Left forelimb (tissue), 1 donor: ENCODE measurements around the gene CHD9.
A peak's percentile ranks its signal among the peaks of the same experiment; 100 is the strongest.
"Not testable (repeated sequence)": the region's sequence is repeated elsewhere in the genome, so short reads cannot be mapped to it uniquely, and the experiment has no call there.

Experiments used
- DNase-seq: peaks from one replicate; pipeline ENCODE4 v3.0.0-alpha.2; 2018; ENCODE audit warnings: low spot score

The CHD9 gene, protein sequence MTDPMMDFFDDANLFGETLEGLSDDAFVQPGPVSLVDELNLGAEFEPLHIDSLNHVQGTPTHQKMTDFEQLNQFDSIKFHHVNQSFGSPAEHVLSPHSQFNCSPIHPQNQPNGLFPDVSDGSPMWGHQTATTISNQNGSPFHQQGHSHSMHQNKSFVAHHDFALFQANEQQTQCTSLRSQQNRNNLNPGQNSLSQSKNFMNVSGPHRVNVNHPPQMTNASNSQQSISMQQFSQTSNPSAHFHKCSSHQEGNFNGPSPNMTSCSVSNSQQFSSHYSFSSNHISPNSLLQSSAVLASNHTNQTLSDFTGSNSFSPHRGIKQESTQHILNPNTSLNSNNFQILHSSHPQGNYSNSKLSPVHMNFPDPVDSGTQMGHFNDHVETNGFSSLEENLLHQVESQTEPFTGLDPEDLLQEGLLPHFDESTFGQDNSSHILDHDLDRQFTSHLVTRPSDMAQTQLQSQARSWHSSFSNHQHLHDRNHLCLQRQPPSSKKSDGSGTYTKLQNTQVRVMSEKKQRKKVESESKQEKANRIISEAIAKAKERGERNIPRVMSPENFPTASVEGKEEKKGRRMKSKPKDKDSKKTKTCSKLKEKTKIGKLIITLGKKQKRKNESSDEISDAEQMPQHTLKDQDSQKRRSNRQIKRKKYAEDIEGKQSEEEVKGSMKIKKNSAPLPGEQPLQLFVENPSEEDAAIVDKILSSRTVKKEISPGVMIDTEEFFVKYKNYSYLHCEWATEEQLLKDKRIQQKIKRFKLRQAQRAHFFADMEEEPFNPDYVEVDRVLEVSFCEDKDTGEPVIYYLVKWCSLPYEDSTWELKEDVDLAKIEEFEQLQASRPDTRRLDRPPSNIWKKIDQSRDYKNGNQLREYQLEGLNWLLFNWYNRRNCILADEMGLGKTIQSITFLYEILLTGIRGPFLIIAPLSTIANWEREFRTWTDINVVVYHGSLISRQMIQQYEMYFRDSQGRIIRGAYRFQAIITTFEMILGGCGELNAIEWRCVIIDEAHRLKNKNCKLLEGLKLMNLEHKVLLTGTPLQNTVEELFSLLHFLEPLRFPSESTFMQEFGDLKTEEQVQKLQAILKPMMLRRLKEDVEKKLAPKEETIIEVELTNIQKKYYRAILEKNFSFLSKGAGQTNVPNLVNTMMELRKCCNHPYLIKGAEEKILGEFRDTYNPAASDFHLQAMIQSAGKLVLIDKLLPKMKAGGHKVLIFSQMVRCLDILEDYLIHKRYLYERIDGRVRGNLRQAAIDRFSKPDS (N-terminal part only)

DNA sequence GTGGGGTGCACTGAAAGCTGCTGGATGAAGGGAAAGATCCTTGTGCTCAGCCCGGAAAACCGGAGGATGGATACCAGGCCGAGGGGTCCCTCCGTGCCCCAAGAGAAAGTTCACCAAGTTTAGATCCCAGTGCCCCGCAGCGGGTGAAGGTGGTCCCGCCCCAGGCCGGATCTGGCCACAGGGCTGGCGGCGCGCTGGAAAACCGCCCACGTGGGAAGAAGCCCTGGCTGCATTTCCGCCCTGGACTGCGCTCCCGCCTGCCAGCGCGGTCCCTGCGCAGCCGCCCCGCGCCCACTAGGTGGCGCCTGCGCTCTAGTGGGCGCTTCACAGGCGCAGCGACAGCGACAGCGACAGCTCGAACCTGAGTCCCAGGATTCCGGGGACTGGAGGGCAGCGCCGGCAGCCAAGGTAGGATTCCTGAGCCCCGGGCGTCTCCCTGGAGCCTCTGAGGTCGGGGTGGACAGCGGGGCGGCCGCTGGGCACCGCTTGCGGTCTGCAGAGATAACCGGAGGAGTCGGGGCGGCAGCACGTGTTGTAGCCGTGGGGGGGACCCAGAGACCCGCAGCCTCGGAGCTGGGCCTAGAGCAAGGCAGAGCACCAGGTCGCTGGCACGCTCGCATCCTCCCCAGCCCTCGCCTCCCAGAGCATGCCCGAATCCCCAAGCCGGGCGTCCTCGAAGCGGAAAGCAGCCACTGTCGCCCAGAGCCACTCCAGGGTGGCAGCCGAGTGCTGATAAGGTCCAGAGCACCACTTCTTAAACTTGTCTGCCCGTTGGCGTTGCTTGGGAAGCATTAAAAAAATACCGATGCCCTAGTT, at the start of gene CHD9:
CHD9 (plus strand) TSS at position 322 of the 816 bp plus-strand sequence. CDS start 101,099 bp downstream, outside the sequence.
- peak; percentile 92 for DNase-seq

GRCh38 chr16:53007095-53007494, 47.7 kb upstream of the CHD9 start:
- no peak for DNase-seq

GRCh38 chr16:53014287-53014686, 40.5 kb upstream of the CHD9 start:
- DNase-seq = no peak

DNA sequence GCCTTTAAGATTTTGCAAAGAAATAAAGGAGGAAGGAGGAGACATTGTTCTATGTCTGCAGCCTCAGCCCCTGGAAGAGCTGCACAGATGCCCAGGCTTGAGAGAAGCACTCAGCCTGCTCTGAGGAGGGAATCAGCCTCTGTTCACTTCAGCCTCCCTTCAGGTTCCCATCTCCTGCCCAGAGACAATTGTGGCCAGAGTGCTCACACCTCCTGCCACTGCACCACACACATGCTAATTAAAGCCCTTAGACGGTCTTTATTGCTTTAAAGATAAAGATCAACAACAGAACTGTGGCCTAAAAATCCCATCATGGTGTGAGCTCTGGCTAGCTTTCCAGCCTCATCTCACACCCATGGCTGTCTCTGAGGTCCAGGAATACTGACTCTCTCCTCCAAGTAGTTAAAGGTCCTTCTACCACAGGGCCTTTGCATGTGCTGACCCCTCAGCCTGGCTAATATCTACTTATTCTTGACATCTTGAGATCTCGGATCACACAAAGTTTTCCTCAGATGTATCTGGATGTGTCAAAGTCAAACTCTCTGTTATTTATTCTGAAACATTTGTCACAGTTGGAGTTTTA, 35.9 kb upstream of the CHD9 start:
- DNase-seq = no peak

GRCh38 chr16:53022374-53022773, 32.4 kb upstream of the CHD9 start:
- DNase-seq = peak; percentile 70

GRCh38 chr16:53024045-53024444, 30.7 kb upstream of the CHD9 start:
- DNase-seq = no peak

GRCh38 chr16:53029971-53030370, 24.8 kb upstream of the CHD9 start:
- no peak for DNase-seq

- DNase-seq = no peak
Observed at GRCh38 chr16:53031323-53031942, 23.4 kb upstream of the CHD9 start.

DNA sequence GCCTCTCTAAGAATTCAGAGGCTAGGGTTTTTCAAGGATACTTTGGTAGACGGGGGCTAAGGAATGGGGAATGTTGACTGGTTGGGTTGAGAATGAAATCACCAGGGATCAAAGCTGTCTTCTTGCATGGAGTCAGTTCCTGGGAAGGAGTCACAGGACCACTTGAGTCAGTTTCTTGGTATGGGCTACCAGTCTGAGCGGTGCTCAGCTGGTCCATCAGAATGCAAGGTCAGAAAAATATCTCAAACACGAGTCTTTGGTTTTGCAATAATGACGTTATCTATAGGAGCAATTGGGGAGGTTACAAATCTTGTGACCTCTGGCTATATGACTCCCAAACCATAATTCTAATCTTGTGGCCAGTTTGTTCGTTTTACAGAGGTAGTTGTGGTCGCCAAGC, 20.5 kb upstream of the CHD9 start:
- no peak for DNase-seq

DNA sequence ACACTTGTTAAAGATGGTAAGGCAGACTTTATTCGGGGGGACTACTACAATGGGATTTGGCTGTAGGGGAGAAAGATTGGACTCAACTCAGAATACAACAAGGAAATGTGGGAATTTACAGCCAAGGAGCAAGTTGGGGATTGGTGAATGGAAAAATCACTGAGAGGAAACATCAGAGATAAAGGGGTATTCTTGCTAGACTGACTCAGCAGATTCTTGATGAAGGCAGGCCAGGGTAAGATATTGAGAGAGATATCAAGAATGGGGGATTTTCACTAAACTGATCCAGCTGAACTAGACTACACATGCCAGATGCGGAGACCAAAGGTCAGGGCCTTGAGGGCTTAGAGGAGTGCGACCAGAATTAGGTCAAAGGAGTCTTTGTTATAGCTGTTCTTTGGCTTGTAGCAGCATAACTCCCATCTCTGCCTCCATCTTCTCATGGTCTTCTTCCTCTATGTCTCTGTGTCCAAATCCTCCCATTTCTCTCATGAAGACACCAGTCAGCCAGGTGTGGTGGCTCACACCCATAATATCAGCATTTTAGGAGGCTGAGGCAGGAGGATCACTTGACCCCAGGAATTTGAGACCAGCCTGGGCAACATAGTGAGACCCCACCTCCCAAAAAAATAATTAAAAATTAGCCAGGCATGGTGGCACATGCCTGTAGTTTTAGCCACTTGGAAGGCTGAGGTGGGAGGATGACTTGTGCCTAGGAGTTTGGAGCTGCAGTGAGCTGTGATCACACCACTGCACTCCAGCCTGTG, 19.4 kb upstream of the CHD9 start:
- no peak for DNase-seq

- no peak for DNase-seq
Observed at GRCh38 chr16:53036066-53036465, 18.7 kb upstream of the CHD9 start.

DNA sequence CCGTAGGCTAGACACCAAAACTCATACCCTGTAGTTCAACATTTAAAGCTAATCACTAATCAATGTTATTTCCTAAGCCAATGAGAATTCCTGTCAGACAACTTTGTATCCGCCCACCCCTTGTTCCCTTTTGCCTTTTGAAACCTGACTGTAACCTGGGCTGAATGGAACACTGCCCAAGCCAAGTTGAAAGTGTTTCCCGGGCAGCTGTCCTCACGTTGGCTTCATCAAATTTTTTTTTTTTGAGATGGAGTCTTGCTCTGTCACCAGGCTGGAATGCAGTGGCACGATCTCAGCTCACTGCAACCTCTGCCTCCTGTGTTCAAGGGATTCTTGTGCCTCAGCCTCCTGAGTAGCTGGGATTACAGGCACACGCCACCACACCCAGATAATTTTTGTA, 18.1 kb upstream of the CHD9 start:
- DNase-seq = not testable (repeated sequence)

- DNase-seq = no peak
Observed at GRCh38 chr16:53040788-53041187, 14.0 kb upstream of the CHD9 start.

GRCh38 chr16:53041320-53042051, 13.3 kb upstream of the CHD9 start:
- peak; percentile 94 for DNase-seq

DNA sequence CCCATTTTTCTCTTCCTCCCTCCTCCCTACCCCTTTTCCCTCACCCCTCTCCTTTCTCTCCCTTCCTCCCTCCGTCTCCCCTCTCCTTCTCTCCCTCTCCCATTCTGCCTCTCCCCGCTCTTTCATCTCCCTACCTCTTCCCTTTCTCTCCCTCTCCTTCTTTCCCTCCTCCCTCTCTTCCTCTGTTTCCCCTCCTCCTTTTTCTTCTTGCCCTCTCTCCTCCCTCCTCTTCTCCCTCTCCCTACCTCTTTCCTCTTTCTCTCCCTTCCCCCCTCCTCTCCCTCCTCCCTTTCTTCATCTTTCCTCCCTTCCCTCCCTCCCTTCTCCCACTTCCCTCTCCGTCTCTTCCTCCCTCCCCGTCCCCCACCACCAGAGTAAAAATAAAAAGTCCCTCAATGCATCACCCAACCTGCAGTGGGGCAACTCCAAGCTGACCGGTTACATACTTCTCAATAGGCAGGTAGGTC, 12.5 kb upstream of the CHD9 start:
- DNase-seq = no peak

DNA sequence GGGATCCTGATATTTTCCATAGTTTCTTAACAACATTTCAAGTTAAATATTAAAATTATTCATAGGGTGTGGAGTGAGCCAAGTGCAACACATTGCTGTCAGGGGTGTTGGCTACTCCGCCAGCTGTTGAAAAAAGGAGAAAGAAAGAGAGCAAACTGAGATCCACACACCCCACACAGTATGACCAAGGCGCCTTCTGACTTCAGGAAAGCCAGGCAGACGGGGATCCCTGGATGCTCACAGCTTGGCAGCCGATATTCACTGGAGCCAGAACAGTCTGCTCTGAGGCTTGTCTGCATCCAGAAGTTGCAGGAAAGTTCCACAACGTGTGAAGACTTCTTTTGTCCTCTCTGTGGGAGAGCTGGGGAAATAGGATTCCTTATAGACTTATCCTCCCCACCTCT, 11.4 kb upstream of the CHD9 start:
- peak; percentile 73 for DNase-seq

DNA sequence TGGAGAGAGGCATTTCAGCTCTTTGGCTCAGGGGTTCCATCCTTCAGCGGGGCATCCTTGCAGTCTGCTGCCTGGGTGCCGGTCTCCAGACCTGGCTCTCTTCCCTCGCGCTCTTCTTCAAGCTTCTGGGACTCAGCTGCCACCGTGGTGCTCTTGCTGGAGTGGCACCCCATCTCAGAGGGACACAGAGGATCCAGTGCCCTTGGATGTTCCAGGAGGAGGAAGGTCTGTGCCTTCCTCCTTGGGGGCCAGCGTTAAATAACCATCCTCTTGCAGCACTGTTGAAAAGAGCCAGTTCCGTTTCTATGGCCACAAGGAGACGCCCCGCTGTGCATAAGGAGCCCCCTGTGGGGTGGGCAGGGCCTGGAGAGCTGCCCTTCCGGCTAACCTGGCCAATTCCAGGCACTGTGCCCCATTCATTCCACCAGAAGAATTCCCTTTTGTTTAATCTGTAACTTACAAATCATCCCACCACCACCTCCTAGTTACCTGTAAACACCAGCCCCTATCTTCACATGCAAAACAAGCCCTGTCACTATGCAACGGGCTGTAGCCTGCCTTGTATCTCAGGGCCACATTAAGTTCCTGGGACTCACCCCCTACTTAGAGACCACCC, 10.7 kb upstream of the CHD9 start:
- no peak for DNase-seq
